ENCODE results near the gene SCN7A.

Gene SCN7A

DNA sequence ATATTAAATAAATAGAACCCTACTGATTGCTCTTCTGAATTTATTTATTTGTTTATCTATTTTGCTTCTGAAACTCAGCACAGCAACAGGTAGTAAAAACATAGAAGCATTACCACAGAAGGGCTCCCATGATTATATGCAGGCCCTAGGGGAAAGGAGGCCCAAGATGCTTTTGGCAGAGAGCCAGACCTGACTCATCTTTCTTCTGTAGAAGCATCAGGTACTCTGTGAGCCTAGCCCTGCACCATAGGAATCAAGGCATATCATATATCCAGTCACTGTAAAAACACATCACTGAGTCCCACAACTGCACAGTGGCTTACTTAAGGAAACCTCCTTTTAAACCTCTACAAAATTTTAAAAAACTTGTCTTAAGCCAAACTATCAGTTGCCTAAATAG lies 120.1 kb downstream of the SCN7A start:
- TF ChIP-seq, protein P1, sequence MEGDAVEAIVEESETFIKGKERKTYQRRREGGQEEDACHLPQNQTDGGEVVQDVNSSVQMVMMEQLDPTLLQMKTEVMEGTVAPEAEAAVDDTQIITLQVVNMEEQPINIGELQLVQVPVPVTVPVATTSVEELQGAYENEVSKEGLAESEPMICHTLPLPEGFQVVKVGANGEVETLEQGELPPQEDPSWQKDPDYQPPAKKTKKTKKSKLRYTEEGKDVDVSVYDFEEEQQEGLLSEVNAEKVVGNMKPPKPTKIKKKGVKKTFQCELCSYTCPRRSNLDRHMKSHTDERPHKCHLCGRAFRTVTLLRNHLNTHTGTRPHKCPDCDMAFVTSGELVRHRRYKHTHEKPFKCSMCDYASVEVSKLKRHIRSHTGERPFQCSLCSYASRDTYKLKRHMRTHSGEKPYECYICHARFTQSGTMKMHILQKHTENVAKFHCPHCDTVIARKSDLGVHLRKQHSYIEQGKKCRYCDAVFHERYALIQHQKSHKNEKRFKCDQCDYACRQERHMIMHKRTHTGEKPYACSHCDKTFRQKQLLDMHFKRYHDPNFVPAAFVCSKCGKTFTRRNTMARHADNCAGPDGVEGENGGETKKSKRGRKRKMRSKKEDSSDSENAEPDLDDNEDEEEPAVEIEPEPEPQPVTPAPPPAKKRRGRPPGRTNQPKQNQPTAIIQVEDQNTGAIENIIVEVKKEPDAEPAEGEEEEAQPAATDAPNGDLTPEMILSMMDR (IDR thresholded peaks at IDR 0.05; ENCODE audit: insufficient read depth, low read length, missing control alignments), result no peak
- peak overlapping the region; percentile 36 for H3K4me3 ChIP-seq (ENCODE audit: low read depth, low read length)
- no peak for DNase-seq (ENCODE audit: low read depth, low spot score)
- CTCF ChIA-PET, result interaction anchor here (4.8 to 8.0 kb wide), 2 partner anchors 11 to 13 kb away, joined by 45 to 49 read pairs; no protein-coding TSS in a partner anchor
- POLR2A ChIA-PET, result interaction anchor here (1.5 kb wide), 1 partner anchor 13 kb away, joined by 4 read pairs; no protein-coding TSS in a partner anchor

GRCh38 chr2:166373539-166373938 lies 120.5 kb downstream of the SCN7A start:
- CTCF ChIA-PET, result interaction anchor here (4.8 to 8.0 kb wide), 2 partner anchors 11 to 13 kb away, joined by 45 to 49 read pairs; no protein-coding TSS in a partner anchor
- POLR2A ChIA-PET, result no interaction called here

GRCh38 chr2:166373105-166373504 lies 120.9 kb downstream of the SCN7A start:
- CTCF ChIA-PET, result interaction anchor here (4.8 to 8.0 kb wide), 2 partner anchors 12 kb away, joined by 45 to 49 read pairs; no protein-coding TSS in a partner anchor
- no peak overlapping the region for H3K4me3 ChIP-seq (ENCODE audit: low read depth, low read length)
- no peak for DNase-seq (ENCODE audit: low read depth, low spot score)

More at GRCh38 chr2:166373539-166373938, 120.5 kb downstream of the SCN7A start:
- TF ChIP-seq, protein P1 (IDR thresholded peaks at IDR 0.05; ENCODE audit: insufficient read depth, low read length, missing control alignments), result no peak
- no peak for DNase-seq (ENCODE audit: low read depth, low spot score)
- no peak overlapping the region for H3K4me3 ChIP-seq (ENCODE audit: low read depth, low read length)

DNA sequence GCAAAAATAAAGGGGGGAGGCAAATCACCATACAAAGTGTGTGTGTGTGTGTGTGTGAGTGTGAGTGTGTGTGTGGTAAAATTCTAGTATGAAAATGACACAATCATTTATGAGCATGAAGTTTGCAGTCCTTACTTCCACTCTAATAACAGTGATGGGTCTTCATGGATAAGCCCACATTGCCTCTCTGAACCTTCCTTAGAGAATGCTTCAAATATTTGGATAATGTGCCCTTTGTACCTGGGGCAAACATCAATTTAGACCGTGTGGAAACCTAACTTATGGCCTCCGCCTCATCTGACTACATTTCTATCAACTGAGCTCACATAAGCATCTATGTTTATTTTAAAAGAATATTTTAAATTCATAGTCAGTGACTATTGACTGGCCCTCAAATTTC lies 122.0 kb downstream of the SCN7A start:
- no peak for DNase-seq (ENCODE audit: low read depth, low spot score)
- POLR2A ChIA-PET, result no interaction called here
- TF ChIP-seq, protein P1 (IDR thresholded peaks at IDR 0.05; ENCODE audit: insufficient read depth, low read length, missing control alignments), result no peak
- CTCF ChIA-PET, result interaction anchor here (1.3 to 8.0 kb wide), 3 partner anchors 10 to 12 kb away, joined by 4 to 45 read pairs (median 9); no protein-coding TSS in a partner anchor
- H3K4me3 ChIP-seq (ENCODE audit: low read depth, low read length), result no peak overlapping the region

More at GRCh38 chr2:166373105-166373504, 120.9 kb downstream of the SCN7A start:
- TF ChIP-seq, protein P1 (IDR thresholded peaks at IDR 0.05; ENCODE audit: insufficient read depth, low read length, missing control alignments), result no peak
- POLR2A ChIA-PET, result no interaction called here

DNA sequence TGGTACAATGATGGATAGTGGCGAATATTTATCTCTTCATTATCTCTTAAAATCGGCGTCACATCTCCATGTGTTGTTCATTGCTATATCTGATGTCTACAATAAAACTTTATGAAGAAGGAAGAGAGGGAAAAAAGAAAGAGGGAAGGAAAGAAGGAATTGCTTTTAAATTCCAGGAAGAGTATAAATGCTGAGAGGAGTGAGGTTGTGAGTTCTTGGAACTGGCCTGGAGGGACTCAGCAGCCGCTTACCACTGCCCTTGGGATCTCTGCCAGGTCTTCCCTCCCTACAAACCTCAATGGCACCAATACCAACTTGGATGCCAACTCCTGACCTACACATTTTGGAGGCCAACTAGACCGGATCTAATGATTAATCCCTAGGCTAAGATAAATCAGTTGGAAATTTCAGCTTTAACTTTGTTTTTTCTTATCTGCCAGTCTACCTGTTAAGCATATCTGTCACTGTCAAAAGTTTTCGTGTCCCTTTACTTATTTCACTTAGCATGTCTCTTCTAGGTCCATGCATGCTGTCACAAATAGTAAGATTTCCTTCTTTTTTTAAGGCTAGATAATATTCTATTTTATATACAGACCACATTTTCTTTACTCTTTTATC lies 128.1 kb downstream of the SCN7A start:
- POLR2A ChIA-PET, result no interaction called here
- no peak overlapping the region for H3K4me3 ChIP-seq (ENCODE audit: low read depth, low read length)
- no peak for DNase-seq (ENCODE audit: low read depth, low spot score)
- TF ChIP-seq, protein P1 (IDR thresholded peaks at IDR 0.05; ENCODE audit: insufficient read depth, low read length, missing control alignments), result no peak
- CTCF ChIA-PET, result interaction anchor here (1.1 to 2.0 kb wide), 3 partner anchors 10 to 19 kb away, joined by 3 to 7 read pairs (median 3); partner anchors contain the start of gene SCN9A

GRCh38 chr2:166365239-166365638 lies 128.8 kb downstream of the SCN7A start:
- no peak overlapping the region for H3K4me3 ChIP-seq (ENCODE audit: low read depth, low read length)
- CTCF ChIA-PET, result interaction anchor here (1.1 kb wide), 1 partner anchor 11 kb away, joined by 3 read pairs; no protein-coding TSS in a partner anchor
- DNase-seq (ENCODE audit: low read depth, low spot score), result no peak
- POLR2A ChIA-PET, result no interaction called here
- TF ChIP-seq, protein P1 (IDR thresholded peaks at IDR 0.05; ENCODE audit: insufficient read depth, low read length, missing control alignments), result no peak

Measured in AG04449 (cell line).